GM21526 (cell line): ENCODE data around the gene JOSD1.

Source experiments
- ATAC-seq: cut with Tn5 transposase; IDR thresholded peaks from one replicate; pipeline ENCODE4 v1.9.1; 2021; ENCODE audit warnings: moderate library complexity; ENCODE audit not compliant: unreplicated experiment, low FRiP score

The JOSD1 gene

GRCh38 chr22:38733724-38734381 lies 33.1 kb upstream of the JOSD1 start:
- ATAC-seq: no peak

- no peak for ATAC-seq
These were observed 32.6 kb upstream of the JOSD1 start for GRCh38 chr22:38733329-38733723.

DNA sequence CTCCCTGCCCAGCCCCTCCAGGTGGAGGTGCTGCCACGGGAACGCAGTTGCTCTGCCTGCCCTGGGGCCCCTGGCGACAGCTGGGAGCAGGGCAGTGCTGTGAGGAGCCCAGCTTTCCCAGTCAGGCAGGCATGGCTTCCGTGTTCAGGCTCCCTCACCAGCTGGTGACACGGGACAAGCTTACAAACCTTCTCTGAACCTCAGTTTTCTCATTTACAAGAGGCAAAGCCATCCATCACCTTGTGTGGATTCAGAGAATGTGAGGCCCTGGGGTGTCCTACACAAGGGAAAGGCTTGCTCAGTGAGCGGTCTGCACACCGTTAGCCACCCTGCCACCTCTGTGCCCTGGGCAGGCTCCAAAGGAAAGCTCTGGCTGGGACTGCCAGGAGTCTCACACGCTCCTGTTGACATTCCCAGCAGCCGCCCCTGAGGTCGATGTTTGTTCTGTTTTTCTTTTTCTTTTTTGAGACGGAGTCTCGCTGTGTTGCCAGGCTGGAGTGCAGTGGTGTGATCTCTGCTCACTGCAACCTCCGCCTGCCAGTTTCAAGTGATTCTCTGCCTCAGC lies 31.6 kb upstream of the JOSD1 start:
- no peak for ATAC-seq

- no peak for ATAC-seq
These were observed 31.0 kb upstream of the JOSD1 start for GRCh38 chr22:38731703-38732161.

- ATAC-seq: no peak
These were observed 29.7 kb upstream of the JOSD1 start for GRCh38 chr22:38730411-38730871.

DNA sequence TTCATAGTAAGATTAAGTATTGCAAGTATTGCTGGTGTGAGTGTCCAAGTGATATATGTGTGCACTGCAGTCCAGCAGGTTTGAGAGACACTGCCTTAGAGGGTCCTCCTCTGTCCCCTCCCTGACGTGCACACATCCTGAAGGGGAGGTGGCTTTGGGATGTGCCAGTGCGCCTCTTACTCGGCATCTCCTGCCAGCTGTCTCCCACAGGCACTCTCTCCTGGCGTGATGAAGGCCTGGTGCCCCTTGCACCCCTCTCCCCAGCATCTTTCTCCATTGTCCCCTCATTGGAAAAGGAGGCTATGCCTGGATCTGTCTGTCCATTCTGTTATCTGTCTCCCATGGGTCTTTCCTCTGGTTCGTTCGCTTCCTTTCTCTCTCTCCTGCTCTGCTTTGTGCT lies 29.2 kb upstream of the JOSD1 start:
- no peak for ATAC-seq

DNA sequence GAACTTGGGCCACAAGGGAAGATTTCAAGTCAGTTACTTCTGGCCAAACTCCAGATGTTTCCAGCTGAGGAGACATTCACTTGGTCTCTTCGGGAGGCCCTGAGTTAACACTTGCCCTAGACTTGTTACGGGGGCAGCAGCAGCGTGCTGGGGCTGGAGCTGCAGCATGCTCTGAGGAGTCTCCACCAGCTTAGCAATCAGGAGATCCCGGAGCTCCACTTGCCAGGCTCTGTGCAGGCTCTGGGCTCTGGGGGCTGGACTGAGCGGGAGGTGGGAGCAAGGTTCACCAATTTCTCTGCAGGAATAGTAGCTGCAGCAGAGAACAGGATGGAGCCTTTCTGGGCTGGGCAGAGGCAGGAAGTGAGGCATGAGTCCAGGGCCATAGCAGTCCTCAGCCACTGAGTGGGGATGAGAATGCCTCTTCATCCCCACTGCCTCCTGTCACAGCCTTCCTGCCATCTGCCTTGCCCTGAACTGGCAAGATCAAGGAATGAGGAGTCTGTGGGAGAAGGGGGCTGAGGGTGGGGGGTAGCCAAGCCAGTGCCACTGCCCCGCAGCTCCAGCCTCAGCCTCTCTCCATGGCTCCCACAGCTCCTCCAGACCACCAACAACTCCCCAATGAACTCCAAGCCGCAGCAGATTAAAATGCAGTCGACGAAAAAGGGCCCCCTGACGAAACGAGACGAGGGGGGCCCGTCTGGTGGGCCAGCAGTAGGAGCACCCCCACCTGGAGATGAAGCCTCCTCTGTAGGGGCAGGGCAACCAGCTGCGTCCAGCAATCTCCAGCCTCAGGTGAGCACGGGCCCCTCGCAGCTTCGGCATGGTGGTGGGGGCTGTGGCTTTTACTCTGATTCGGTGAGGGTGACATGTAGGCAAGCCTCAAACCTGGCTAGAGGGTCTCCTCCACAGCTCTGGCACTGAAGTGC lies 28.4 kb upstream of the JOSD1 start:
- no peak for ATAC-seq

DNA sequence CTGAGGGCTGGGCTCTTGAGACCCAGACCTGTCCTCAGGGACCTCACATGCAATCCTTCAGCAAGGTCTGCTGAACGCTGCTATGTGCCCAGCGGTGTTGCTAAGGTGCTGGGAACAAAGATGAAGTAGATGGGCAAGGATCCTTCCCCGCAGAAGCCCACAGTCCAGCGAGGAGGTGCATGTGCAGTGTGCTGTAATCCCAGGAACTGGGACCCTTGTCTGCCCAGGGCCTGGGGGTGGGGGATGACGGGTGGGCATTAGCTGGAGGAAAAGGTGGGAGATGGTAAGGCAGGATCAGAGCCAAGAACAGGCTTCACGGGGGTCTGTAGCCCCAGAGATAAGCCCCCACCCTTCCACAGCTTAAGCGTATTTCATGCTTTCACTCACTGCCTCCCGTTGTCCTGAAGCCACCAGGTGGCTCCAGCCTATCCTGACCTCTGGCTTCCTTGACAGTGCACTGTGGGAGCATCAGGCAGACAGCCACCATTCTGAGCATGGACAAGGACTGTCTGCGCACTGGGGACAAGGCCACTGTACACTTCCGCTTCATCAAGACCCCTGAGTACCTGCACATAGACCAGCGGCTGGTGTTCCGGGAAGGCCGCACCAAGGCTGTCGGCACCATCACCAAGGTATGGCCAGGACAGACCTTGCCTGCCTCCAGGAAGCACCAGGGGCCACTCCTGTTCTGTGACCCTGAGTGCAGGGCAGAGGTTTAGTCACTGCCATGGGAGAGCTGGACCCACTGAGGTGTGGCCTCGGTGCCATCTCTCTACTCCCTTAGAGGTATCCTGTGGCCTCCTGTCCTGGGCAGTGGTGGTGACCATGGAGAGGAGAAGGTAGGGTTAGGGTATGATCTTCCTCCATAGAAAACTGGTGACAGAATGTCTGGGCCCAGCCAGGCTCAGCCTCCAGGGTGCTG lies 27.0 kb upstream of the JOSD1 start:
- no peak for ATAC-seq

DNA sequence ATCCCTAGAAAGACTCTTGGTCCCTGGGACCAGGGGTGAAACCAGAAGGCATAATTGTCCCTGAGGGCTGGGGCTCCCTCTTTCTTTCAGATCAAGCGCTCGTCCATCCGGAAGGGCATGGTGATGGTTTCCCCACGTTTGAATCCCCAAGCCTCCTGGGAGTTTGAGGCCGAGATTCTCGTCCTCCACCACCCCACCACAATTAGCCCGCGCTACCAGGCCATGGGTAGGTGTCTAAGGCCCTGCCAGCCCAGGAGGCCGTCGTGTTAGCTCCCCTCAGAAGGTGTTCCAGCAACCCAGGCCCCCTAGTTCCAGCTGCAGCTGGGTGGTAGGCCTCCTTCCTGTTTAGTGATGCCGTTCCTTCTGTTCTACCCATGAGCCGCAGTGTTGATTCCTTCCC lies 26.4 kb upstream of the JOSD1 start:
- ATAC-seq: no peak

DNA sequence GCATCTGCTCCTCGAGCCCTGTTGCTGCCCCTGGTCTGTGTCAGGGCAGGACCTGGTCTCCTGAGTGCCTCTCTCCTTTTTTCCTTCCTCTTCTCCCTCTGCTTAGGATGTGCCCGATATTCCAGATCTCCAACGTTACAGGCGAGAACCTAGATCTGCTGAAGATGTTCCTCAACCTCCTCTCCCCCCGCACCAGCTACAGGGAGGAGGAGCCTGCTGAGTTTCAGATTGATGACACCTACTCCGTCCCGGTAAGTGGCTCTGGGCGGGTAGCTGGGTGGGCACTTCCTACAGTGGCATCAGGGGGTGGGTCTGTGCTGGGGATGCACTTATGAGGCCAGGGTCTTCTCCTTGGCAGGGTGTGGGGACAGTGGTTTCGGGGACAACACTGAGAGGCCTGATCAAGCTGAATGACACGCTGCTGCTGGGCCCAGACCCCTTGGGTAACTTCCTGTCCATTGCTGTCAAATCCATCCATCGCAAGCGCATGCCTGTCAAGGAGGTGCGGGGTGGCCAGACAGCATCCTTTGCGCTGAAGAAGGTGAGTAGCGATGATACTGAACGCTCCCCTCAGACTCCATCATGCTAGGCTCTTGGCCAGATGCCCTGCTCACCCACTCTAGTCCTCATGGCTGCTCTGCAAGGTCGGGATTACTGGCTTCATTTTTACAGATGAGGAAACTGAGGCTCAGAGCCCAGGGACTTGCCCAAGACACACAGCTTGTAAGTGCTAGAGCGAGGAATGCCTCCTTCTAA lies 25.3 kb upstream of the JOSD1 start:
- no peak for ATAC-seq

DNA sequence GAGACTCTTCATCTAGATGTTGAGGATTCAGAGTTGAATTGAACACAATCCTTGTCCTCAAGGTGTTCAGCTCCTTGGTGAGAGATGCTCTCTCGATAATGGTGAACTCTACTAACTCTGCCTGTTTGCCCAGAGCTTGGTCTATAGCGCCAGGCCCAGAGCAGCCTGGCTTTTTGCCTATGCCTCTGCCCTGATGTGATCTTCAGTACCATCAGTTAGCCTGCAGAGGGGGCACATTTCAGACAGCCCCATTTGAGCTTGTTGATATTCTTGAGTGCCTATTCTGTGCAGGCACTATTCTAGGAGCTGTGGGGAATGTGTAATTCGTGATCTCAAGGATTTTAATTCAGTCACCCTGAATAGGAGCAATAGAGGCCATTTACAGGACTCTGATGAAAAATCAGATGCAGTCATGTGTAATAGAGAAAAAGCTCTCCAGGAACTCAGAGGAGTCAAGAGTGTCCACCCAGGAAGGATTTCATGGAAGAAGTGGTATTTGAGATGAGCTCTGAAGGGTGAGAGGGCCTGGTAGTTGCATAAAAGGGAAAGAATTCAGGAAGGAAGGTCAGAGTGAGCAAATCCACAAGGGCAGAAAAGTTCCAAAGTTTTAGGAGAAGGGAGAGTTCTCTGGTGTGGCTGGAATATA lies 24.3 kb upstream of the JOSD1 start:
- ATAC-seq: no peak

DNA sequence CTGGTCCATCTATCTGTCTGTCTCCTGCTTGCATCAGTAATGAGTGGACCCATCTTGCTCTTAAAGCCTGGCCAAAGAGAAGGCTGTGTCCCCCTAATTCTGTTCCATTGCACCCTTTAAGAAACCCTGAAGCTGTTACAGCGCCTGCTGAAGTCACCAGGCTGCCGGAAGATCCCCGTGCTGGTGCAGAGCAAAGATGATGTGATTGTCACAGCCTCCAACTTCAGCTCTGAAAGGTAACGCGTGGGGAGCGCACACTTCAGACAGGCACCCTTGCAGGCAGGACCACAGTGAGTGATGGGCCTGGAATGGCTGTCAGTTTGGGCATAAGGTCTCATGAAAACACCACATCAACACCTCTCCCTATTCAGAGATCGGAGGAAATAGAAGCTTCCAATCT lies 23.4 kb upstream of the JOSD1 start:
- ATAC-seq: no peak

GRCh38 chr22:38721551-38721950 lies 20.8 kb upstream of the JOSD1 start:
- no peak for ATAC-seq

- ATAC-seq: no peak
These were observed 19.6 kb upstream of the JOSD1 start for GRCh38 chr22:38720350-38720749.

- no peak for ATAC-seq
These were observed 18.5 kb upstream of the JOSD1 start for GRCh38 chr22:38719196-38719595.

GRCh38 chr22:38718414-38718813 lies 17.7 kb upstream of the JOSD1 start:
- ATAC-seq: no peak

DNA sequence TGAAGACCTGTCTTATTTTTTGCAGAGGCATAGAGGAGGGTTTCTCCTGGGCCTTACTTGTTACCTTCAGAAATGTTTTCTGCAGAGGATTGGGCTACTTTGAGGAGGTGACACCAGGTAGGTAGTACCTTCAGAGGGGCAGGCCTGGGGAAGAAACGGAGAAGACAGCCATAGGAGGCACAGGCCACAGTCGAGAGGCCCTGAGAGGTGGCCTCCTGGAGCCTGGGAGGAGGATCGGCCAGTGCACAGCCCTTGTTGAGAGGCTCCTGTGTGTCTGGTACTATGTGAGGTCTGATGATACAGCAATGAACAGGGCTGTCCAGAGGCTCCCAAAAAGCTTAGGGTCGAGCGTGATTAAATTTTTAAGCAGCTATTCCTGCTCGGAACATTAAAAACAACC lies 16.5 kb upstream of the JOSD1 start:
- ATAC-seq: no peak

DNA sequence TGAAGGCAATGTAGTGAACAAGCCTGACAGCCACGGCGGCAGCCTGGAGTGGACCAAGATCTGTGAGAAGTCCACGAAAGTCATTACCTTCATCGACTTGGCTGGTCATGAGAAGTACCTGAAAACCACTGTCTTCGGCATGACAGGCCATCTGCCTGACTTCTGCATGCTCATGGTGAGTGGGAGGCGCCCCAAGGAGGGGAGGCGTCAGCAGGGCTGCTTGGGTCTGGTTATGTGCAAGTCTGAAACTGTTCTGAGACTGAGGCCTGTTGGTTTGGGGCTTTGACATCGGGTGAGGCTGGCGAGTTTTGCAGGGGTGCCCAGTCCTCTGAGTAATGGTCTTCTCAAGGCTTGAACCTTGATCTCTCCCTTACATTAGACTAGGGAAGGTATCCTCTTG lies 16.1 kb upstream of the JOSD1 start:
- no peak for ATAC-seq

GRCh38 chr22:38716271-38716670 lies 15.5 kb upstream of the JOSD1 start:
- ATAC-seq: no peak
